ENCODE results near the gene METTL24. TPM values are rescaled to one million over a fixed set of nuclear protein-coding genes. Genes with fewer than 3 reads are reported as not detected.

Gene METTL24
- total and polyA plus RNA-seq, 2 of the 13 experiments (the other 11 are each of a cell fraction or from before 2014, with no cell fraction given), result not detected

GRCh38 chr6:110351986-110352385 lies 6.2 kb downstream of the METTL24 start (continued):
- TF ChIP-seq PRDM15 (CRISPR knock-in tag; IDR thresholded peaks at IDR 0.05) (no peak), ESRRA (CRISPR knock-in tag; IDR thresholded peaks at IDR 0.05; ENCODE audit: low read depth) (no peak)

DNA sequence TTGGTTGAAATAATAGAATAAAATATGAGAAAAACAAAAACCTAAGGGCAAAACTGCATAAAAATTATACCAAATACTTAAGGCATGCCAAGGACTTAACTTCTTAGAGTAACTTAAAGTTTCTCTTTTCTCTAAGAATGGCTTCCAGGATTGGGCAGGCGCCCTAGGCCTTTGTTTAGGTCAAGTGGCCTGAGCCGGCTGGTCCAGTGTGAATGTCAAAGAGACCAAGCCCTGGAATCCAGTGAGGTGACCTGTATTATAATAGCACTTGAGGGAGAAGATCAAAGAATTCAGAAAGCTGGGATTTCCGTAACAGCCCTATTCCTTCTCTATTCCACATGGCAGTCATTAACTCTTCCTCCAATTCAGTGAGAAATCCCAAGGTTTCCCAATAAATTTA lies 6.6 kb downstream of the METTL24 start:
- Histone ChIP-seq H3K27me3 (ENCODE audit: control insufficient read depth in 1 of 2, insufficient read depth in 2 of 2, low read length in 2 of 2) (no peaks in the 10 kb centered on the region; a peak in 2 of 5 replicates), H3K79me2 (ENCODE audit: insufficient read depth, low read length) (no peaks in the 10 kb centered on the region), H3K4me2 (ENCODE audit: low read depth, low read length) (no peak overlapping the region), H2AFZ (ENCODE audit: low read length) (no peak overlapping the region), H3K36me3 (replicated peaks in 1 of 2; ENCODE audit: control insufficient read depth in 1 of 2, insufficient read depth in 2 of 2, low read length in 2 of 2) (no peaks in the 10 kb centered on the region), H3K27ac (ENCODE audit: extremely low read length, insufficient read depth, low read length) (no peak overlapping the region), H3K9me3 (ENCODE audit: low read length) (no peaks in the 10 kb centered on the region), H3K9ac (ENCODE audit: insufficient read depth, low read depth, low read length) (no peak overlapping the region), H4K20me1 (ENCODE audit: insufficient read depth, low read length) (no peaks in the 10 kb centered on the region), H3K4me1 (ENCODE audit: insufficient read depth, low read length) (peaks cover 13% of the 10 kb centered on the region), H3K4me3 (replicated peaks in 1 of 3; ENCODE audit: insufficient read depth in 1 of 3, low read depth in 2 of 3, low read length in 3 of 3) (no peak overlapping the region)
- no peak for FAIRE-seq
- ATAC-seq, result no peak
- no peak for DNase-seq (ENCODE audit: low spot score)
- in situ Hi-C loops (cut with HindIII; ENCODE audit: extremely low pct_ligation_motif_present, low pct_unique_long_range_greater_than_20kb) (no loop called here), intact Hi-C loops (cut with micrococcal nuclease; ENCODE audit: unreplicated experiment) (no loop called here)
- POLR2A ChIA-PET, result no interaction called here
- CTCF ChIA-PET (ENCODE audit: low intra/inter-chr PET ratio, low total read pairs), result no interaction called here
- no TSS peak for BruUV-seq (replicated peaks)
- 69% methylated on average over 3 of the region's 3 CpGs for WGBS (ENCODE audit: low lambda C conversion rate)
- TF ChIP-seq KAT7 (CRISPR knock-in tag; IDR thresholded peaks at IDR 0.05; ENCODE audit: borderline replicate concordance), result no peak
- no peak for TF ChIP-seq MTF2 (CRISPR knock-in tag; IDR thresholded peaks at IDR 0.05; ENCODE audit: borderline replicate concordance)
- no peak for TF ChIP-seq ZSCAN22 (CRISPR knock-in tag; IDR thresholded peaks at IDR 0.05)
- TF ChIP-seq ZSCAN30 (CRISPR knock-in tag; IDR thresholded peaks at IDR 0.05), result no peak
- TF ChIP-seq ZNF530 (CRISPR knock-in tag; IDR thresholded peaks at IDR 0.05; ENCODE audit: low read depth), result no peak
- TF ChIP-seq AGO2 (optimal IDR thresholded peaks at IDR 0.05; ENCODE audit: low read depth, low read length), result no peak
- TF ChIP-seq SNRNP70 (IDR thresholded peaks at IDR 0.05; ENCODE audit: low read depth, low read length), result no peak
- no peak for TF ChIP-seq PAF1 (CRISPR knock-in tag; IDR thresholded peaks at IDR 0.05)
- TF ChIP-seq NR1H2 (CRISPR knock-in tag; IDR thresholded peaks at IDR 0.05; ENCODE audit: borderline replicate concordance, low read depth), result no peak
- no peak for TF ChIP-seq E2F5 (CRISPR knock-in tag; conservative IDR thresholded peaks at IDR 0.05)
- no peak for TF ChIP-seq PBX3 (CRISPR knock-in tag; IDR thresholded peaks at IDR 0.05; ENCODE audit: borderline replicate concordance)
- no peak for TF ChIP-seq MAFG (CRISPR knock-in tag; IDR thresholded peaks at IDR 0.05)
- TF ChIP-seq U2AF2 (IDR thresholded peaks at IDR 0.05; ENCODE audit: low read depth, low read length), result no peak
- no peak for TF ChIP-seq HNRNPK (IDR thresholded peaks at IDR 0.05; ENCODE audit: low read depth, low read length, poor library complexity, severe bottlenecking)
- TF ChIP-seq IRF9 (CRISPR knock-in tag; IDR thresholded peaks at IDR 0.05; ENCODE audit: borderline replicate concordance), result no peak
- no peak for TF ChIP-seq ARID2 (CRISPR knock-in tag; IDR thresholded peaks at IDR 0.05; ENCODE audit: borderline replicate concordance)

Data from HepG2 (cell line).